ENCODE measurements around the gene SUGT1.
"Not testable (repeated sequence)": the region's sequence is repeated elsewhere in the genome, so short reads cannot be mapped to it uniquely, and the experiment has no call there.

Gene SUGT1

GRCh38 chr13:52652196-52652979, at the start of gene SUGT1:
Gene SUGT1, plus strand, starts transcription at chr13:52652836. Its CDS starts 85 bp downstream, at chr13:52652921.
- DNase-seq (ENCODE audit: low spot score) = peak; percentile 96

GRCh38 chr13:52603316-52603715, 49.3 kb upstream of the SUGT1 start:
- DNase-seq (ENCODE audit: low spot score) = not testable (repeated sequence)

- not testable (repeated sequence) for DNase-seq (ENCODE audit: low spot score)
These were observed 46.5 kb upstream of the SUGT1 start for GRCh38 chr13:52606126-52606525.

- DNase-seq (ENCODE audit: low spot score) = not testable (repeated sequence)
These were observed 45.8 kb upstream of the SUGT1 start for GRCh38 chr13:52606795-52607194.

GRCh38 chr13:52608184-52608583, 44.5 kb upstream of the SUGT1 start:
- DNase-seq (ENCODE audit: low spot score) = not testable (repeated sequence)

GRCh38 chr13:52609013-52609606, 43.5 kb upstream of the SUGT1 start:
- DNase-seq (ENCODE audit: low spot score) = peak; percentile 17

- DNase-seq (ENCODE audit: low spot score) = not testable (repeated sequence)
These were observed 42.5 kb upstream of the SUGT1 start for GRCh38 chr13:52610158-52610557.

GRCh38 chr13:52615134-52615801, 37.4 kb upstream of the SUGT1 start:
- no peak for DNase-seq (ENCODE audit: low spot score)

- DNase-seq (ENCODE audit: low spot score) = no peak
These were observed 36.8 kb upstream of the SUGT1 start for GRCh38 chr13:52615812-52616211.

- DNase-seq (ENCODE audit: low spot score) = peak; percentile 91
These were observed 35.3 kb upstream of the SUGT1 start for GRCh38 chr13:52617070-52618060.

GRCh38 chr13:52631083-52631690, 21.4 kb upstream of the SUGT1 start:
- DNase-seq (ENCODE audit: low spot score) = not testable (repeated sequence)

GRCh38 chr13:52638666-52639328, 13.8 kb upstream of the SUGT1 start:
- no peak for DNase-seq (ENCODE audit: low spot score)

- DNase-seq (ENCODE audit: low spot score) = no peak
These were observed 10.5 kb upstream of the SUGT1 start, which contains the start of gene HNRNPA1L2 for GRCh38 chr13:52642131-52642530. Gene HNRNPA1L2, plus strand, starts transcription at chr13:52642431. Its CDS starts 62 bp downstream, at chr13:52642493.

- DNase-seq (ENCODE audit: low spot score) = no peak
These were observed 8.5 kb upstream of the SUGT1 start for GRCh38 chr13:52644108-52644507.

GRCh38 chr13:52646967-52647366, 5.7 kb upstream of the SUGT1 start:
- no peak for DNase-seq (ENCODE audit: low spot score)

- no peak for DNase-seq (ENCODE audit: low spot score)
These were observed 1.9 kb upstream of the SUGT1 start for GRCh38 chr13:52650731-52651130.

GRCh38 chr13:52651897-52652195, 790 bp upstream of the SUGT1 start:
- no peak for DNase-seq (ENCODE audit: low spot score)

- no peak for DNase-seq (ENCODE audit: low spot score)
These were observed 306 bp downstream of the SUGT1 start for GRCh38 chr13:52652980-52653303.

- DNase-seq (ENCODE audit: low spot score) = no peak
These were observed 6.7 kb downstream of the SUGT1 start for GRCh38 chr13:52659340-52659739.

GRCh38 chr13:52664272-52664671, 11.6 kb downstream of the SUGT1 start:
- no peak for DNase-seq (ENCODE audit: low spot score)

GRCh38 chr13:52665325-52665724, 12.7 kb downstream of the SUGT1 start:
- no peak for DNase-seq (ENCODE audit: low spot score)
